HG02571 (cell line): ENCODE data around the gene HNRNPA2B1.
A peak's percentile ranks its signal among the peaks of the same experiment; 100 is the strongest.

Experiments used
- ATAC-seq: cut with Tn5 transposase; IDR thresholded peaks from one replicate; pipeline ENCODE4 v1.9.1; 2021; ENCODE audit warnings: mild to moderate bottlenecking, moderate library complexity; ENCODE audit not compliant: unreplicated experiment

Gene HNRNPA2B1

GRCh38 chr7:26200444-26201246, at the start of gene HNRNPA2B1:
HNRNPA2B1 (minus strand) TSS chr7:26200746; CDS start chr7:26200577, 169 bp downstream.
- peak; percentile 59 for ATAC-seq

GRCh38 chr7:26250239-26250638, 49.7 kb upstream of the HNRNPA2B1 start:
- no peak for ATAC-seq

DNA sequence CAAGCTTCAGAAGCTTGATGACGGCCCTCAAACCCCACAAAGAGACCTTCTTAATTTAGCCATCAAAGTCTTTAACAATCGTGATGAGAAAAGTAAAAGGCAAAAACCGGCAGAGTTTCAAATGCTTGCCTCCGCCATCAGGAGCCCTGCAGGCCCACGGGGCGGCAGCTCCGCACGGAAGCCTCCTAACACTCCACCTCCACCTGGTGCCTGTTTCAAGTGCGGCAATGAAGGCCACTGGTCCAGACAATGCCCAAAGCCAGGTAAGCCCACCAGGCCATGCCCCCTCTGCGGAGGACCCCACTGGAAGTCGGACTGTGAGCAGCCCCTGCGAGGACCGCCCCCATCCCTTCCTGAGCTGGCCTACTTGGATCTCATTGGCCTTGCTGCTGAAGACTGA, 44.6 kb upstream of the HNRNPA2B1 start:
- ATAC-seq = no peak

GRCh38 chr7:26238032-26238431, 37.5 kb upstream of the HNRNPA2B1 start:
- ATAC-seq = no peak

- ATAC-seq = no peak
Measured at GRCh38 chr7:26237035-26237807, 36.7 kb upstream of the HNRNPA2B1 start.

DNA sequence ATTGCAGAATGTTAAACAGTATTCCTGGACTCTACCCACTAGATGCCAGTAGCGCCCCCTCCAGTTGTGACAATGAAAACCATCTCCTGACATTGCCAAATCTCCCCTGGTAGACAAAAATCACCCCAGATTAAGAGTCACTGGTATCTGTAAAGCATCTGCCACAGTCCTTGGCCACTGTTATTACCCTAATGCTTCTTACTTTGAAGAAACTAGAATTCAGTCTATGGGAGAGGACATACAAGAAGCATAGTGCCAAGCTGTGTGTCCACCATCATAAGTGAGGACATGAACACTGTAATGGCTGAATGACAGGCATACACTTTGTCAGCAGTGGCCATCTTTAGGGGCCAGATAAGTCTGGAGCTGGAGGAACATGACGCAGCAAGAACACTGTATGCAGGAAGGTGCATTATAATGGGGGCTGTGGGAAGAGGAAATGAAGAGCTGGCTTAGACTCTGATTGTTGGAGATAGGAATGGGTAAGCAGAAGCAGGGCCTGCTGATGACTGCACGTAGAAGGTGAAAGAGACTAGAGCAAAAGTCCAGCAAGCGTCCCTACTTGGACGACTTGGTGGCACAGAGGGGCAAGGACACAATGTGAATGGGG, 33.5 kb upstream of the HNRNPA2B1 start:
- no peak for ATAC-seq

DNA sequence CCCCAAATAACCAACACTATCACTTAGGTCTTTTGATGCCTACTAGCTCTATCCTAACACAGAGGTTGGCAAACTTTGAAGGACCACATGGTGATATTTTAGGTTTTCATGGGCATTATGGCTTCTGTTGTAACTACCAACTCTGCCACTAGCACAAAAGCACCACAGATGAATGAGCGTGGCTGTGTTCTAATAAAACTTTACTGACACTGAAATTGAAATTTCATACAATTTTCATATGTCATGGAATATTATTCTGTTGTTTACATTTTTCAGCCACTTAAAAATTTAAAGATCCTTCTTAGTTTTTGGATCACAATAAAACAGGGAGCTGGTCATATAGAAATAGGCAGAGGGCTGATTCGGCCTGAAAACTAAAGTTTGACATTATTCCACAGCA, 27.4 kb upstream of the HNRNPA2B1 start:
- ATAC-seq = no peak

DNA sequence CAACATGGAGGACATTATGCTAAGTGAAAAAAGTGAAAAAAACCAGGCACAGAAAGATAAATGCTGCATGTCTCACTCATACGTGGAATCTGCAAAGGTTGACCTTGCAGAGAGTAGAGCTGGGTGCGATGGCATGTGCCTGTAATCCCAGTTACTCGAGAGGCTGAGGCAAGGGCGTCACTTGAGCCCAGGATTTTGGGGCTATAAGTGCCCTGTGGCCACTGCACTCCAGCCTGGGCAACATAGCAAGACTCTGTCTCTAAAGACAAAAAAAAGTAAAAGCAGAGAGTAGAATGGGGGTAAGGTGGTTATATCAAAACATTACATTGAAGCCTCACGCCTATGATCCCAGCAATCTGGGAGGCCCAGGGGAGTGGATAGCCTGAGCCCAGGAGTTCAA, 23.8 kb upstream of the HNRNPA2B1 start:
- ATAC-seq = no peak

DNA sequence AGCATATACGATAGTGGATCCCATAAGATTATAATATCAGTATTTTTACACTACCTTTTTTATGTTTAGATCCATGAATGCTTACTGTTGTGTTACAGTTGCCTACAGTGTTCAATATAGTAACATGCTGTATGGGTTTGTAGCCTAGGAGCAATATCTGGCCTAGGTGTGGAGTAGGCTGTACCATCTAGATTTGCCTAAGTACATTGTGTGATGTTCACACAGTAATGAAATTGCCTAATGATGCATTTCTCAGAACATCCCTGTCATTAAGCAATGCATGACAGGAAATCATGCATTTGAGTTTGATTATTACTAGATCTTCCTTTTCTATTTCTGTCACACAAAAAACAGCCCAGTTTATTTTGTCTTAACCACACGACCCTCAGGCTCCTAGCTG, 15.5 kb upstream of the HNRNPA2B1 start:
- ATAC-seq = no peak

DNA sequence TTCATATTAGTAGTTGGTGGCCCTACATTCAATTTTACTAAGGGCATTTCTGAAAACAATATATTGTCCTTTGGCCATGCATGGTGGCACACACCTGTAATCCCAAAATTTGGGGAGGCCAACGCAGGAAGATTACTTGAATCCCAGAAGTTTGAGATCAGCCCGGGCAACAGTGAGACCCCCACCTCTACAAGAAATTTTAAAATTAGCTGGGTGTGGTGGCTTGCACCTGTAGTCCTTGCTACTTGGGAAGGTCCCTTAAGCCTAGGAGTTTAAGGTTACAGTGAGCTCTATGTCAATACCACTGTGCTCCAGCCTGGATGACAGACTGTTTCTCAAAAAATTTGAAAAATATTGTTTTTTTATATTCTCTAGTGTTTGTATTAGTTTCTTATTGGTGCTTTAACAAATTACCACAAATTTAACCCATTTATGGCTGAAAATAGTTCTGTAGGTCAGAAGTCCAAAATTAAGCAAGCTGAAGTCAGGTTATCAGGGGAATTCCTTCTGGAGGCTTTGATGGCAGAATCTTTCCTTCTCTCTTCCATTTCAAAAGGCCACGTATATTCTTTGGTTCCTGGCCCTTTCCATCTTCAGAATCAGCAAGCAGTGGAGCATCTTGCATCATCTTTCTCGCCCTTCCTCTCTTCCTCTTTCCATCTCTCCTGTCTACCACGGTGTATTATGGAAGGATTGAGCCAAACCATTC, 13.4 kb upstream of the HNRNPA2B1 start:
- no peak for ATAC-seq

DNA sequence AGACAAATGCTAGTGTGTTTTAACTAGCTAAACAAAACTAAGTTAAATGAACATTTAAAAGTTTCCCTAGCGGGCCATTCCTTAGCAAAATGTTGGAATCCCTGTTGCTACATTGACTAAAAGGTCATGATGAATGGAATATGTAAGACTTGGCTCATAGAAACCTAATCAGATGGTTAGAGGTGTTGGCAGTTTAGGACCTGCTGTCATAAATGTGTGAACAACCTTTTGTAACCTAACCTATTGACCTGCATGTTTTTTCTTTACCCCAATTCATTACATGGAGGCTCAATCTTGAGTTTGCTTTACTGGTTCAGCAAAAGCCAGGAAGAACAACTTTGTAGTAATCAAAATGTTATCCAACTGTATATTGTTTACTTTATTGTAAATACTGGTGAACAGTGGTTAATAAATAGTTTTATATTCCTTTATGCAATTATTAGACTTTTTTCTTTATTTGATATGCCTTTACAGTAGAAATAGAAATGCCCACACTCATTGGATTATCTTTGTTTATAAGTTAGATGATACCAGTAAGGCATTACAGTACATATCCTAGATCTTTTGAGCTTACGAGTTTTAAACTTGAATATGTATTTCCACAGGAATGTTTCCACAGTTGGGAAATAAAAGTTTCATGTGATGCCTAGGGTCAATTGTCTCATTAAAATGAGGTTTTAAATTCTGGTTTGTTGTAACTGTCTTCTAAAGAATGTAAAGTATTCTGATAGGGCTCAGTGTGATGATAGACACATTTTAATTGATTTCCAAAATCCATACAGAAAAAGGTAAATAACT, 12.6 kb upstream of the HNRNPA2B1 start:
- no peak for ATAC-seq

DNA sequence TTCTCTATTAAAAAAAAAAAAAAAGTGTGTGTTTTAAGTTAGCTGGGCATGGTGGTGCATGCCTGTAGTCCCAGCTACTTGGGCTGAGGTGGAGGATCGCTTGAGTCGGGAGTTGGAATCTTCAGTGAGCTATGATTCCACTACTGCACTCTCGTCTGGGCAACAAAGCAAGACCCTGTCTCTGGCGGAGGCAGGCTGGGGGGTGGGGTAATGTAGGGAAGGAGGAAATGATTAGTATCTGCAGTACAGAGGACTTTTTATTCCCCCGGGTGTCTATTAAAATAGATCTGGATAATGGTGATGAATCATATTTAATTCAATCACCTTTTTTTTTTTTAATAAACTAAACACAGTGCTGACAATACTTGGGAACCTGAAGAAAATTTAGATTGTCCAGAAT, 7.5 kb upstream of the HNRNPA2B1 start:
- no peak for ATAC-seq

GRCh38 chr7:26203016-26203415, 2.5 kb upstream of the HNRNPA2B1 start:
- ATAC-seq = no peak

DNA sequence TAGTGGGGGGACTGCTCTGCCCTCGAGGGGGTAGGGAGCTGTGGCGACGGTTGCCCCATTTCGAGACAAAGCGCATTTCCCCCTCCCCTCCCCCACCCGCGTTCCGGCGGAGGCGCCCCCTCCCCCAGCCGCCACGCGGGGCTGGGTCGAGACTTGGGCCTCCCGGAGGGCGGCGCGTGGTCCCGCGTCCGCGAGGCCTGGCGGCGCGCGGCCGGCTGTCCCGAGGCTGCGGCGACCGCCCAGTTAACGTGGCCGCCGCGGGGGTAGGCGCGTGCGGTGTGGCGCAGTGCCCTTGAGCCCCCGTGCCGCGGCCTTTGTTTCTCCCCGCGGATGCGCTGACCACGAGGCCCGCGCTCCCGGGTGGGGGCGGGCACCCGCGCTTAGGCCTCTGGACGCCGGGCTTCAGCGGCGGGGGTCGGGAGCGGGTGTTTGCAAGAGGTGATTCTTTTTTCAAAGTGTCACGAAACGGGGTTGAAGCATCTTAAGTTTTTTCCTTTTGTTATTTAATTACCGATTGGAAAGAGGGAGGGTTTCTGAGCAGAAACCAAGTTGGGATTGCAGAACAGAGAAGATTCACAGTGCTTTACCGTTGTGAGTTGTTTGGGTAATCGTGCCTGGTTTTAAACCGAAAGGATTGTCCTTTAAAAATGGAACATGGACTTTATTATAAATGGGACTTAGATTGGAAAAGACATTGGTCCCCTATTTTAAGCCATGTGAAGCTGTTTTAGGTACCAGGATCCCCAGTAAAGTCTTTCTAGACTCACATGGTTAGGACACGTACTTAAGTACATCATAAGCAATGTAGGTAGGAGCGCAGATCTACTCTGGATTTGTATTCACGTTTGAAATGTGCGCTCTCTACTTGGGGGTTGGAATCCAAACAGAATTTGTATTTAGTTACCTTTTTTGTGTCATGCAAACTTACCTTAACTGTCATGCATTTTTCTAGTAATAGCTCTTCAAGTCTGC, 1.8 kb upstream of the HNRNPA2B1 start:
- no peak for ATAC-seq

- ATAC-seq = peak; percentile 39
Measured at GRCh38 chr7:26201247-26202018, 887 bp upstream of the HNRNPA2B1 start, which contains the start of gene CBX3. CBX3 (plus strand) TSS chr7:26201745; CDS start chr7:26202999, 1,254 bp downstream.

DNA sequence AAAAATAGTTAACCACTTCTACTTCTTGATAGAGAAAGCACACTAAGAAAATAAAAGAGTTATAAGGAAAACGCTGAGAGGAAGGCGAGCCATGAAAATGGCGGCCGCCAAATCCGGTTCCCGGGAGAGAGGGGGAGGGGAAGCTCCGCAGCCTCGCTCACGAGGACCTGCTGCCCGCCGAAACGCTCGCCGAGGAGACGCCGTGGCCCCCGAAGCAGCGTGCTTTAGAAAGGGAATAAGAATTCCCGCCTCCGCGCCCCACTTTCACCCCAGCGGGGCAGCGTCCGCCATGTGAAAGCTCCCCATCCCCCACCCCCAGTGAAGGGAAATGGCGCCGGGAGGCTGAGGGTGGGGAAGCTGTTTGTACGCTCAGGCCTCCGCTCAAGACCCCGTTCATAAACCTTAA, 505 bp downstream of the HNRNPA2B1 start:
- ATAC-seq = no peak

DNA sequence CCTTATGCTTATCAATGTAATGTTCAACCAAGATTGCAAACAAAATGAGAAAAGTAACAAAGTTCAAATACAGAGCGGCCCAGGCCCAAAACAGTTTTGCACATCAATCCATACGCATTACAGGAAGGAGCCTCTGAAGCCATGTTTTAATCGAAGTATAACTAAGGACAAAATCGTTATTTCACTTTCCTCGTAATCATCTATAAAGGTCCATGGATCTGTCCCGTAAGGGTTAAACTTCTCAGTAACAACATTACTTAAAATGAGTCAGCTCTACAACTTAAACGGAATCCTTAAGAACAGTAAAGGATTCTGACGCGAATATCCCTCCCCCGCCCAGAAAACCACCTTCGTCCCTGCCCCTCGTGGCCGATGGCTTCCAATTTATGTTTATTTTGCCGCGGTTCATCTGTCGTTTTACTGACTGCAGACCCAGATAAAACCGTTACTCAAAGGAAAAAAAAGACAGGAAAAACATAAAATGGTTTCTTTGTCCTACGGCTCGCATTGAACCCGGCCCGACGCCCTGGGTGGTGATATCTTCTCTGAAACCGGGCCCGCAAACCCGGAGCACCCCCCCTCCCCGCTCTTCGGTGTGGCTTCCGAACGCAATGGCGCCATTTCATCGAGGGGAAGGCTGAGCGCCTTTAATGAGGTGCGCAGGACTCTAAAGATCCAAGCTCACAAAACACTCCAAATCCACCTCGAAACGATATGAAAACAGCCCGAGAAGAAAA, 1.1 kb downstream of the HNRNPA2B1 start:
- ATAC-seq = no peak

- ATAC-seq = no peak
Measured at GRCh38 chr7:26198781-26199169, 1.8 kb downstream of the HNRNPA2B1 start.
